COLO668 (cell line): ENCODE results near the gene IAH1.

Experiments
- DNase-seq: peaks from one replicate; lab custom pipeline; 2025; ENCODE audit not compliant: unreplicated experiment; lab: John Stamatoyannopoulos, UW

The IAH1 gene

DNA sequence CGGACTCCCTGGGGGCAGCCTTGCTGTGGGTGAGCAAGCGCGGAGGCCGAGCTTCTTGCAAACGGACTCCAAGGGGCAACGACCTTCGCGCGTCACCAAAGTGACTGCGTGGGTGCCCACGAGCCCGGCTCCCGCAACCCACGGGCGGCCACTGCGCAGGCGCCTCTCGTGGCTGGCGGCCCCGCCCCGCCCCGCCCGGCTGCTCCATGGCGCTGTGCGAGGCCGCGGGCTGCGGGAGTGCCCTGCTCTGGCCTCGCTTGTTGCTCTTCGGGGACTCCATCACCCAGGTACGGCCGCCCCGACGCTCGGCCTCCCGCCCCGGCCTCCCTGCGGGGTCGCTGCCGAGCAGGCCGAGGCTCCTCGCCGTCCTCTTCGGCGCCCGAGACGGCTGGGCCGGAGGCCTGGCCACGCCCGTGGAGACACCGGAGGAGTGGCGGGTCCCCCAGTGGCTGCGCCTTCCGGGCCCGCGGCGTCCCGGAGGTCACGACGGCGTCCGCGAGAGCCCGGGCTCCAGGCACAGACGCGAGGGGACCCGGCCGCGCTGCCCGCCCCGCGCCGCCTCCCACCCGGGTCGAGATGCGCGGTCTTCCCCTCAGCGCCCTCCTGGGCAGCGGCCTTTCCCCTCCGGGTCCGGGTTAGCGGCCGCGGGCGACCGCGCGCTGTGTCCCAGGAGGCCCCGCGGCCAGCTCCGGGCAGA lies at the start of gene IAH1:
TSS of gene IAH1 (plus strand) at position 191 of the 697 bp plus-strand sequence. CDS start at position 207, 16 bp downstream.
- peak; percentile 80 for DNase-seq

GRCh38 chr2:9428965-9429577 lies 45.3 kb upstream of the IAH1 start:
- DNase-seq: no peak

- DNase-seq: no peak
Measured at GRCh38 chr2:9430316-9431293, 43.7 kb upstream of the IAH1 start.

GRCh38 chr2:9434489-9434888 lies 39.9 kb upstream of the IAH1 start:
- no peak for DNase-seq

GRCh38 chr2:9439536-9439935 lies 34.8 kb upstream of the IAH1 start:
- no peak for DNase-seq

DNA sequence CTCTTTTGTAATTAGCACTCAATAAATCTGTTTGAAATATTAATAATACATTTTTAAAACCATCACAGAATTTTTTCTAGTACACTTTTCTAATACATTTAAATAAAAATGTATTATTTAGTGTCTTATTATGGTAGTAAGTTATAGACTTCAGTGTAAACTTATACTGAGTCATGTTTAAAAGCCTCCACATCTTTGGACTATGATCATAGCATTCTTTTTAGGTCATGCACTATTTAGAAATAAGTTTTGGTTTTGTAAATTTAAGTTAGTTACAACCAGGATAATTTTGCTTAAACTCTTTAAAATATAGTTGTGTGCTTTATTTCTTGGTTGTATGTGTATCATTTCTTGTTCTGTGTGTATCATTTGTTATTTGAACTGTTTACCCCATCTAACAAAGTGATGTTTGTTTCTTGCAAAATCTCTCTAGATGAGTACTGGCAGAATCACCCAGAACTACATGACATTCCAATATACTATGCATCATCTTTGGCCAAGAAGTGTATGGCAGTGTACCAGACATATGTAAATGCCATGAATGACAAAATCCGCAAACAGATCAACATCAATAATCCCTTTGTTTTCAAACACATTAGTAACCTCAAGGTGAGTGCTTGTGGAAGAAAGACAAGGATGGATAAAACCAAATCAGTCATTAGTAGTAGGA lies 34.2 kb upstream of the IAH1 start:
- no peak for DNase-seq

DNA sequence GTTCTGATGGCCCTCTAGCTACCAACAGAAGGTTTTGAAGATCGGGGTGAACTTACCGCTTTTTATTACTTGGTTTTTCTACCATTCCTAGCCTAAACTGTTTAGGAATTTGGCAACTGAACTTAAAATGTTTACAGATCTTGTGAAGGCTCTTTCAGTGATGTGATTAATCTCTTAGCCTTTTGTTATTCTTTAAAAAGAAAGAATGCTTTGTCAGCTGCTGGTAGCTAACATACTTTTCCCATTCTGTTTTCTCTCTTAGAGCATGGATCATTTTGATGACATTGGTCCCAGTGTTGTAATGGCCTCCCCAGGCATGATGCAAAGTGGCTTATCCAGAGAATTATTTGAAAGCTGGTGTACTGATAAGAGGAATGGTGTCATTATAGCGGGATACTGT lies 32.8 kb upstream of the IAH1 start:
- DNase-seq: no peak

GRCh38 chr2:9443526-9443925 lies 30.8 kb upstream of the IAH1 start:
- no peak for DNase-seq

GRCh38 chr2:9445089-9445488 lies 29.3 kb upstream of the IAH1 start:
- no peak for DNase-seq

- DNase-seq: no peak
Measured at GRCh38 chr2:9451231-9451630, 23.1 kb upstream of the IAH1 start.

- DNase-seq: no peak
Measured at GRCh38 chr2:9460441-9461017, 13.8 kb upstream of the IAH1 start.

- DNase-seq: no peak
Measured at GRCh38 chr2:9461079-9461478, 13.3 kb upstream of the IAH1 start.

DNA sequence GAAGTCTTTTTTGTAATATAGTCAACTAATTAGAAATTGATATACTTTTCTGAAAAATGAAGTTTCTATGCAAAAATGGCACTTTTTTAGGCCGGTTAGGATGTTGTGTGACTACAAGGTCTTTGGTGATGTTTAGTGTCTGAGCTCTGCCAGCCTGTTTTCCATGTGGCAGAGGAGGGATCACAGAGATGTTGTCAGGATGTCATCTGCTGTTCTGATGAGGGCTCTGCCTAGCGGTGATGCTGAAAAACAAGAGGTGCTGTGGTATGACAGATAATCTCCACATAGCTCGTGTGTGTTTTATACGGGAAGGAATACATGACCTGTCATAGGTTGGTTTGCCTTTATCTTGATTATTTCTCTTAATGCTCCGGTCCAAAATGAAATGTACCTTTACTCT lies 12.0 kb upstream of the IAH1 start:
- peak; percentile 5 for DNase-seq

DNA sequence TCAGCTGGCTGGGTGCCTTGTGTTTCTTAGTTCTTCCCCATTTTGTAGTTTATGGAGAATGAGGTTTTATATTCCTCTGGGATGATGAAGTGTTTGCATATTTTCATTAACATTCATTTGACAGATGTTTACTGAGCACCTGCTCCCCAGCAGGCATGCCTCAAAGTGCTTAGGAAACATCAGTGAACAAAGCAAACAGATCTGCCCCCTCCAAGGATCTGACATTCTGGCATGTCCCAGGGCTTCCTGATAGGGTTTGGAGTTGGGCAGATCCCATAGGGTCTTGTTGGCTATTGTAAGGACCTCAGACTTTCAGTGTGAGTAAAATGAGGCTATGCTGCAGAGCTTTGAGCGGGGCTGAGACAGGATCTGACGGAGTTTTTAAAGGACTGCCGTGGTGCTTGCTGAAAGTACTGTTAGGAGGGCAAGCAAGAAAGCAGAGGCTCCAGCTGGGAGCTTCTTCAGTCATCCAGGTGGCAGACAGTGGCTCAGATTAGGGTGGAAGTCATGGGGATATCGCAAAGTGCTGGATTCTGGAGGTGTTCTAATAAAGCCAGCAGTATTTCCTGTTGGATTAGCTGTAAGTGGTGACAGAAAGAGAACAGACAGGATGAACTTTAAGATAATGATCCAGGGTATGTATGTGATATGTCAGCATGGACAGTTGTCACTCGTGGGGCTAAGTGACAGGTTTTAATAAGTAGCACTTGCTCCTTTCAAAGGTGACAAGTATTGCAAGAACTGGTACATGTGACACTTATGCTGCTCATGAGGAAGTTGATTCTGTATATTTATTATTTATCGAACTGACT lies 11.3 kb upstream of the IAH1 start:
- DNase-seq: peak; percentile 22

DNA sequence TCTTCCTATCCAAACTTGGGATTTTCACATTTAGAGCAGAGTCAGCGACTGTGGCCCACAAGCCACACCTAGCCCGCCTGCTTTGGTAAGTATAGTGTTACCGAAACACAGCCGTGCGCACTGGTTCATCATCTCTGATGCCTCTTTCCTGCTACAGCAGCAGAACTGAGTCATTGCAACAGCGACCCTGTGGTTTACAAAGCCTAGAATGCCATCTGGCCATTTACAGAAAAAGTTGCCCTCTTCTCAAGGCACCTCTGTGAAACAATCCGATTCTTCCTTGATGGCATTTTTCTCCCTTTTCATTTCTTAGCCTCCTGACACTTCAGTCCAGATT lies 10.7 kb upstream of the IAH1 start:
- DNase-seq: peak; percentile 13

DNA sequence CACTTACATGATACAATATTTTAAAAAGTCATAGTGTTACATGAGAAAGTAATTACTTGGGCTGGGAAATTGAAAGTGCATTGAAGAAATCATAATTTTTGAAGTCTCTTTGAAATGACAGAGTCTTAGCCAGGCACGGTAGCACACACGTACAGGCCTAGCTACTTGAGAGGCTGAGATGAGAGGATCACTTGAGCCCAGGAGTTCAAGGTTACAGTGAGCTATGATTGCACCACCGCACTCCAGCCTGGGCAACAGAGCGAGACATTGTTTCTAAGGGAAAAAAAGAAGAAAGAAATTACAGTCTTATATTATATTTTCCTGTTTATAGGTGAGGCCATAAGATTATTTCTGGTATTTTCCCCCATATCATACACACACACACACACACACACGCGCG lies 9.2 kb upstream of the IAH1 start:
- DNase-seq: no peak

DNA sequence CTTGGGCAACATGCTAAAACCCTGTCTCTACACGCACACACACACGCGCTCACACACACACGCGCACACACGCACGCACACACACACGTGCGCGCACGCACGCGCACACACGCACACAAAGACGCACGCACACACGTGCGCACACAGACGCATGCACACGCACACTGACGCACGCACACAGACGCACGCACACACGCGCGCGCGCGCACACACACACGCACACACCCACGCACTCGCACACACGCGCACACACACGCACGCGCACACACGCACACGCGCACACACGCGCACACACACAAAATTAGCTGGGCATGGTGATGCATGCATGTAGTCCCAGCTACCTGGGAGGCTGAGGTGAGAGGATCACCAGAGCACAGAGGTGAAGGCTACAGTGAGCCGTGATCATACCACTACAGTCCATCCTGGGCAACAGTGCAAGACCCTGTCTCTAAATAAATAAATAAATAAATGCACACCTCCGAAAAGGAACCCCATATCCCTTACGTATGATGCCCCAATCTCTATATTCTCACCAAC lies 8.1 kb upstream of the IAH1 start:
- no peak for DNase-seq

- DNase-seq: no peak
Measured at GRCh38 chr2:9467687-9468086, 6.7 kb upstream of the IAH1 start.

DNA sequence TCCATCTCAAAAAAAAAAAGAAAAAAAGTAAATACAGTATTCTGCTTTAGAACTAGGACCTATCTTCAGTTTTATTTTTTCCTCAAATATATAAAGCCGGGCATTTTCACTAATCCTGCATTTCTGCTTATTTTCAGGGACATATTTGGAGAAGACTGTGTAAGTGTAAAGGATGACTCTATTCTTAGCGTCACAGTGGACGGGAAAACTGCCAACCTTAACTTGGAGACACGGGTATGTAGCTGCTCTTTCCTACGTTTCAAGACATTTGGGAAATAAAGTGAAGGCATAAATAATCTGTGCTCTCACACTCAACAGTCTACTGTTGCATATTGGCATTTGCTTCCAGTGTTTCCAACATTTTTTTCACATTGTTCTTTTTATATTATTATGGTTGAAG lies 3.1 kb upstream of the IAH1 start:
- DNase-seq: no peak

DNA sequence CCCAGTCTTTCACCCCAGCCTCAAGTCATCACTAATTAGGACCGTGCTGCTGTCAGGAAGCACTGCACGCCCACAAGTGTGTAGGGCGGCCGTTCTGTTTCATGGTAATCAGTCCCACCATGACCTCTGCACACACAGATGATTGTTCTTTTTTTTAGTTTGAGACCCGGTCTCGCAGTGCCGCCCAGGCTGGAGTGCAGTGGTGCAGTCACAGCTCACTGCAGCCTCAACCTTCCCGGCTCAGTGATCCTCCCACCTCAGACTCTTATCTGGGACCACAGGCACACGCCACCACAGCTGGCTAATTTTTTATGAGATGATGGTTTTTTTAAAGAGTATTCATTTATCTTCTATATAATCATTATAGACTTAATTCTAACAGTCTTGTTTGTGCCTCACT lies 1.8 kb upstream of the IAH1 start:
- DNase-seq: no peak
